Endodermal cell (in vitro differentiated cells): Measurements from ENCODE around the gene SHC1. TPM values are rescaled to one million over a fixed set of nuclear protein-coding genes. Genes with fewer than 3 reads are reported as not detected.
A peak's percentile ranks its signal among the peaks of the same experiment; 100 is the strongest.
"Not testable (repeated sequence)": the region's sequence is repeated elsewhere in the genome, so short reads cannot be mapped to it uniquely, and the experiment has no call there.

Experiments used
- DNase-seq: peaks from one replicate; pipeline ENCODE4 v3.0.0-alpha.2; 2017
- H3K27ac ChIP-seq: 2 replicates; pipeline ENCODE4 v1.5.1; 2013; ENCODE audit warnings: mild to moderate bottlenecking, low read depth, low read length, moderate library complexity
- H3K27me3 ChIP-seq: 2 replicates; pipeline ENCODE4 v1.6.1; 2013; ENCODE audit warnings: mild to moderate bottlenecking, low read length, moderate library complexity; ENCODE audit not compliant: insufficient read depth, control insufficient read depth, poor library complexity, severe bottlenecking
- H3K36me3 ChIP-seq: 2 replicates; pipeline ENCODE4 v1.7.0; 2013; ENCODE audit warnings: mild to moderate bottlenecking, low read length, moderate library complexity; ENCODE audit not compliant: control insufficient read depth, insufficient read depth
- H3K4me1 ChIP-seq: one replicate; pipeline ENCODE4 v1.7.0; 2013; ENCODE audit warnings: low read length; ENCODE audit not compliant: control insufficient read depth, insufficient read depth
- H3K4me3 ChIP-seq: 2 replicates; pipeline ENCODE4 v1.5.1; 2013; ENCODE audit warnings: mild to moderate bottlenecking, low read length, moderate library complexity
- H3K9ac ChIP-seq: 2 replicates; pipeline ENCODE4 v1.6.1; 2013; ENCODE audit warnings: mild to moderate bottlenecking, low read length, moderate library complexity; ENCODE audit not compliant: poor library complexity, severe bottlenecking; ENCODE audit errors: extremely low read depth
- H3K9me3 ChIP-seq: 2 replicates; pipeline ENCODE4 v1.6.1; 2013; ENCODE audit warnings: mild to moderate bottlenecking, low read length, moderate library complexity; ENCODE audit not compliant: control insufficient read depth
- H3K27ac Mint-ChIP-seq: 2 replicates; pipeline ENCODE4 v1.8.0; 2020; ENCODE audit warnings: mixed read lengths
- H3K27me3 Mint-ChIP-seq: 2 replicates; pipeline ENCODE4 v1.8.0; 2021; ENCODE audit warnings: mild to moderate bottlenecking, mixed read lengths; ENCODE audit not compliant: insufficient read depth
- H3K36me3 Mint-ChIP-seq: 2 replicates; pipeline ENCODE4 v1.8.0; 2020; ENCODE audit warnings: low read depth, mixed read lengths
- H3K4me1 Mint-ChIP-seq: 2 replicates; pipeline ENCODE4 v1.8.0; 2020; ENCODE audit warnings: mixed read lengths
- H3K4me3 Mint-ChIP-seq: 2 replicates; pipeline ENCODE4 v1.8.0; 2020; ENCODE audit warnings: mild to moderate bottlenecking, moderate library complexity, mixed read lengths
- H3K9me3 Mint-ChIP-seq: 2 replicates; pipeline ENCODE4 v1.8.0; 2020; ENCODE audit warnings: mild to moderate bottlenecking, mixed read lengths
- WGBS, 2 experiments: methylation state at CpG; one replicate each; pipeline versions ENCODE4 v1.1.5 to v1.1.7; 2013; ENCODE audit warnings: missing lambda C conversion rate in 2 of 2, mixed read lengths in 1 of 2; ENCODE audit not compliant: insufficient coverage in 1 of 2, insufficient read length in 1 of 2; 5-methylcytosine and 5-hydroxymethylcytosine counted together
- total RNA-seq, 2 donors: library from RNA; stranded (reverse); fragmentation: NEBNext Ultra II Directional in 1 of 2; extraction: Animal tissue kit (Norgen Biotek cat#: 25700) in 1 of 2; gene quantifications; 2 replicates in 1 of 2; 3 replicates in 1 of 2; pipeline ENCODE4 v1.2.1, GENCODE V29; 2021
- TF ChIP-seq, protein P1 (sequence below): fragments of 200-600 bp; sonication (generic); conservative IDR thresholded peaks from 2 replicates; pipeline ENCODE4 v1.5.0; 2021; ENCODE audit warnings: antibody characterized with exemption, mild to moderate bottlenecking

The SHC1 gene
- total RNA-seq, 2 donors from 2014 or later, result 157 to 231 TPM

DNA sequence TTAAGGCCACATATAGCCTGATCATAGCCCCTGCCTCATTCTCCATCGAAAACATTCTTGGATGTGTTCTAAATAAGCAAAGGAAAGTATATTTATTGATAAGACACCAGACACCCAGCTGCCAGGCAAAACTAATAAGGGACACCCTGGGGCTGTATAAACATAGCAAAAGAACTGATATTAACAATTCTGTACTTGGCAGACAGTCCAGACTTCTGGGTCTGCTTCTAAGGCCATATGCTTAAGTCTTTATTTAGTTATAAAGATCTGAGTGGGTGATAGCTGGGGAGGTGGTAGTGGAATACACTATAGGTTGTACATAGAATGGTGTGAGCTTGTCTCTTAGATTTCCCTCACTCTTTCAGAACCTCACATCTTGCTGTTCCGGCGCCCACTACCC lies 7.8 kb upstream of the SHC1 start:
- no peak overlapping the region for H3K4me3 ChIP-seq
- H3K9me3 ChIP-seq, result no peaks in the 10 kb centered on the region
- Mint-ChIP-seq H3K4me3 (no peak overlapping the region), H3K36me3 (peaks cover 32% of the 10 kb centered on the region), H3K27ac (no peak overlapping the region), H3K4me1 (peaks cover 3% of the 10 kb centered on the region), H3K27me3 (no peaks in the 10 kb centered on the region), H3K9me3 (no peaks in the 10 kb centered on the region)
- no peak overlapping the region for H3K9ac ChIP-seq
- TF ChIP-seq, protein P1, sequence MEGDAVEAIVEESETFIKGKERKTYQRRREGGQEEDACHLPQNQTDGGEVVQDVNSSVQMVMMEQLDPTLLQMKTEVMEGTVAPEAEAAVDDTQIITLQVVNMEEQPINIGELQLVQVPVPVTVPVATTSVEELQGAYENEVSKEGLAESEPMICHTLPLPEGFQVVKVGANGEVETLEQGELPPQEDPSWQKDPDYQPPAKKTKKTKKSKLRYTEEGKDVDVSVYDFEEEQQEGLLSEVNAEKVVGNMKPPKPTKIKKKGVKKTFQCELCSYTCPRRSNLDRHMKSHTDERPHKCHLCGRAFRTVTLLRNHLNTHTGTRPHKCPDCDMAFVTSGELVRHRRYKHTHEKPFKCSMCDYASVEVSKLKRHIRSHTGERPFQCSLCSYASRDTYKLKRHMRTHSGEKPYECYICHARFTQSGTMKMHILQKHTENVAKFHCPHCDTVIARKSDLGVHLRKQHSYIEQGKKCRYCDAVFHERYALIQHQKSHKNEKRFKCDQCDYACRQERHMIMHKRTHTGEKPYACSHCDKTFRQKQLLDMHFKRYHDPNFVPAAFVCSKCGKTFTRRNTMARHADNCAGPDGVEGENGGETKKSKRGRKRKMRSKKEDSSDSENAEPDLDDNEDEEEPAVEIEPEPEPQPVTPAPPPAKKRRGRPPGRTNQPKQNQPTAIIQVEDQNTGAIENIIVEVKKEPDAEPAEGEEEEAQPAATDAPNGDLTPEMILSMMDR, result no peak
- H3K36me3 ChIP-seq, result peaks cover 32% of the 10 kb centered on the region
- no peak for DNase-seq
- WGBS, 2 experiments, result no CpG with 5 or more reads among the region's 3 CpGs
- H3K27me3 ChIP-seq, result no peaks in the 10 kb centered on the region
- H3K4me1 ChIP-seq, result peaks cover 3% of the 10 kb centered on the region
- H3K27ac ChIP-seq, result no peak overlapping the region

DNA sequence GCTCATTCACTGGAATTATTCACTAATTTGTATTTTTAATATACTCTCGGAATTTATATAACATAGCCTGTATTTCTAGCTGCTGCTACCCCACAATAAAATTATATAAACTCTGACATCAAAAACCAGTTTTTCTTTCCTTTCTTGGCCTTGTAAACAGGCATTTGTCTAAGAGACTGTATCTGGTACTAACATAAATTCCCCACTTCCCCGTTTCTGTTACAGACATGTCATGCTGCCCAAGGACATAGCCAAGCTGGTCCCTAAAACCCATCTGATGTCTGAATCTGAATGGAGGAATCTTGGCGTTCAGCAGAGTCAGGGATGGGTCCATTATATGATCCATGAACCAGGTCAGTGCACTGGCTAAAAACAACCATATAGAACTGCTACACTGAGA lies 7.2 kb upstream of the SHC1 start:
- not testable (repeated sequence) for H3K4me3 ChIP-seq, H3K27me3 ChIP-seq, H3K9ac ChIP-seq, DNase-seq, H3K9me3 ChIP-seq, H3K27ac ChIP-seq, H3K4me1 Mint-ChIP-seq, H3K27me3 Mint-ChIP-seq, H3K27ac Mint-ChIP-seq, H3K4me1 ChIP-seq, H3K4me3 Mint-ChIP-seq, H3K9me3 Mint-ChIP-seq
- peaks cover 32% of the 10 kb centered on the region for H3K36me3 Mint-ChIP-seq
- peaks cover 32% of the 10 kb centered on the region for H3K36me3 ChIP-seq
- WGBS, 2 experiments, result 93 to 95% methylated on average over 2 to 3 of the region's 3 CpGs

DNA sequence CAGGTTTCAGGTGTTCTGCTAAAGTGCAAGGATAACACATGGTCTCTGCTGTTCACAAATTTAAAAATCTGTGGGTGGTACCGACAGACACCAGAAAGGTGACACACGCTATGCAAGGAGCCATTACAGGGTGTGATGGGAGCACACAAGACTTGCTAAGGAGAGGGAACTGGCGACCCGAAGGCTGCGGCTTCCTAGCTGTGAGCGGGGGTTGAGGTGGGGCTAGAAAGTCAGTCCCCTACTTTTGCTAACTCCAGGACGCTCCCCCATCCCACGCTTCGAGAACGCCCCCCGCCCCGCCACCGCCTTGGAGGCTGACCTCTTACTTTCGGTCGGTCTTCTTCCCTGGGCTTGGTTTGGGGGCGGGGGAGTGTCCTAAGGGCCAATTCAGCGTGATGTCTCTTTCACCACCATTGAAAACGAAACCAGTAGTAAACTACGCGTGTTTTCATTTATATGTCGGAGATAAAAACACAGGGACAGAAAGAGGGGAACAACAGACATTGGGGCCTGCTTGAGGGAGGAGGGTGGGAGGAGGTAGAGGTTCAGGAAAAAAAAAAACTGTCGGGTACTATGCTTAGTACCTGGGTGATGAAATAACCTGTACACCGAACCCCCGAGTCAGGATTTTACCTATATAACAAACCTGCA lies 5.0 kb upstream of the SHC1 start:
- H3K27me3 Mint-ChIP-seq, result no peaks in the 10 kb centered on the region
- Histone ChIP-seq H3K9ac (peak overlapping the region; percentile 96), H3K4me3 (peak overlapping the region; percentile 99), H3K27ac (peak overlapping the region; percentile 96), H3K36me3 (peaks cover 27% of the 10 kb centered on the region), H3K9me3 (no peaks in the 10 kb centered on the region), H3K27me3 (no peaks in the 10 kb centered on the region), H3K4me1 (peaks cover 6% of the 10 kb centered on the region)
- peak; percentile 77 for DNase-seq
- WGBS, 2 experiments, result 1 to 2% methylated on average over 13 to 24 of the region's 24 CpGs
- peaks cover 20% of the 10 kb centered on the region for H3K36me3 Mint-ChIP-seq
- H3K9me3 Mint-ChIP-seq, result no peaks in the 10 kb centered on the region
- H3K4me1 Mint-ChIP-seq, result peaks cover 22% of the 10 kb centered on the region
- no peak overlapping the region for H3K27ac Mint-ChIP-seq
- TF ChIP-seq, protein P1, result no peak
- no peak overlapping the region for H3K4me3 Mint-ChIP-seq
